Psoas muscle (tissue), 8 donors: ENCODE measurements around the gene TMEM231. TPM values are rescaled to one million over a fixed set of nuclear protein-coding genes. Genes with fewer than 3 reads are reported as not detected.
A peak's percentile ranks its signal among the peaks of the same experiment; 100 is the strongest.
"Not testable (repeated sequence)": the region's sequence is repeated elsewhere in the genome, so short reads cannot be mapped to it uniquely, and the experiment has no call there.

Experiments
- ATAC-seq, 4 donors: fragments of 200-7000 bp; cut with Tn5 transposase; one replicate each; pipeline ENCODE4 v1.9.1; 2020; ENCODE audit warnings: moderate library complexity in 3 of 4, mild to moderate bottlenecking in 2 of 4
- DNase-seq, 2 donors: peaks; one replicate each; pipeline ENCODE4 v3.0.0-alpha.2; 2020
- H3K27ac ChIP-seq: fragments of 200-600 bp; one replicate; pipeline ENCODE4 v1.8.0; 2022
- H3K27me3 ChIP-seq, 3 donors: fragments of 200-600 bp in 1 of 3; one replicate each; pipeline versions ENCODE4 v1.6.1 to v1.8.0; 2013 to 2022; ENCODE audit warnings: low read length in 2 of 3, mild to moderate bottlenecking in 2 of 3, moderate library complexity in 1 of 3; ENCODE audit not compliant: insufficient read depth in 3 of 3
- H3K36me3 ChIP-seq, 2 donors: fragments of 200-600 bp in 1 of 2; one replicate each; pipeline versions ENCODE4 v1.6.1 to v1.8.0; 2013 to 2022; ENCODE audit warnings: low read depth in 1 of 2, mild to moderate bottlenecking in 1 of 2, moderate library complexity in 1 of 2; ENCODE audit not compliant: insufficient read depth in 1 of 2
- H3K4me1 ChIP-seq: fragments of 200-600 bp; one replicate; pipeline ENCODE4 v1.8.0; 2022
- H3K4me3 ChIP-seq: fragments of 200-600 bp; one replicate; pipeline ENCODE4 v1.8.0; 2022; ENCODE audit warnings: mild to moderate bottlenecking
- H3K9me3 ChIP-seq: fragments of 200-600 bp; one replicate; pipeline ENCODE4 v1.8.0; 2022
- CTCF ChIP-seq: fragments of 200-600 bp; IDR thresholded peaks from one replicate; pipeline ENCODE4 v1.8.0; 2022; ENCODE audit warnings: antibody characterized with exemption
- WGBS, 3 donors: extraction: QIAGEN DNeasy Blood & Tissue Kit; methylation state at CpG; one replicate each; pipeline versions ENCODE4 v1.1.6 to v1.1.7; 2013; 5-methylcytosine and 5-hydroxymethylcytosine counted together
- intact Hi-C, 2 donors: fragments of 100-400 bp; cut with DNase I; formaldehyde crosslinking; loops; one replicate each; pipeline versions ENCODE4 v1.11.0 to v1.14.2; 2022
- polyA plus RNA-seq, 3 donors: library from polyadenylated mRNA; stranded (reverse); fragments of 200-250 nt; gene quantifications; one replicate each; pipeline ENCODE4 v1.2.3, GENCODE V29; 2013
- total RNA-seq, 4 donors: library from RNA; stranded (reverse); fragmentation: NEBNext Ultra II Directional in 2 of 4; extraction: Animal tissue kit (Norgen Biotek cat#: 25700) in 2 of 4; gene quantifications; one replicate each; pipeline versions ENCODE4 v1.2.1 to v1.2.4, GENCODE V29; 2021 to 2023
- donor health status: healthy with polysubstance abuse.
- donor health status: DM: no; HTN: no; CAD: no; lungs with moderate emphysema.
- donor health status: Bipolar disorder and iron deficiency.
- donor health status: healthy.
- donor health status: DM: yes; HTN: yes; CAD: no.
- donor health status: DM: no; HTN: no; CAD: no.
- donor health status: DM: no; HTN: no; CAD: no.
- donor health status: DM: yes; HTN: yes; CAD: no.

TMEM231 gene
- total and polyA plus RNA-seq, 7 donors, result 1.8 to 4.2 (median 2.4) TPM

- 67 to 76% (median 76%) methylated on average over 5 of the region's 5 CpGs for WGBS, 3 donors
- no peak overlapping the region for H3K4me3 ChIP-seq
- H3K9me3 ChIP-seq, result no peaks in the 10 kb centered on the region
- no peaks in the 10 kb centered on the region for H3K27me3 ChIP-seq
- no peaks in the 10 kb centered on the region for H3K4me1 ChIP-seq
- ATAC-seq, result no peak
- H3K27ac ChIP-seq, result no peak overlapping the region
- no peak for DNase-seq
- no peak for TF ChIP-seq CTCF
- H3K36me3 ChIP-seq, result no peaks in the 10 kb centered on the region
- intact Hi-C loops, result no loop called here
These were observed 54.7 kb downstream of the TMEM231 start for GRCh38 chr16:75501359-75501758.

- H3K9me3 ChIP-seq, H3K4me1 ChIP-seq, H3K4me3 ChIP-seq, H3K36me3 ChIP-seq, intact Hi-C loops, H3K27ac ChIP-seq: not testable (repeated sequence)
- WGBS, 3 donors, result 12 to 22% (median 22%) methylated on average over 5 to 11 of the region's 13 CpGs
- H3K27me3 ChIP-seq, result peaks cover 0 to 15% (median 0%) of the 10 kb centered on the region in 3 donors
- DNase-seq (peak; percentile 51 to 76), ATAC-seq (peak; percentile 86 to 94 (median 90))
These were observed 57.3 kb downstream of the TMEM231 start for GRCh38 chr16:75498605-75499322.

- intact Hi-C loops, result no loop called here
- WGBS, 3 donors, result 49 to 67% (median 52%) methylated on average over 4 of the region's 4 CpGs
- ATAC-seq (no peak), DNase-seq (no peak)
- Histone ChIP-seq H3K9me3 (no peaks in the 10 kb centered on the region), H3K4me3 (no peak overlapping the region), H3K4me1 (peaks cover 4% of the 10 kb centered on the region), H3K27ac (no peak overlapping the region), H3K36me3 (no peaks in the 10 kb centered on the region), H3K27me3 (peaks cover 0 to 25% (median 3%) of the 10 kb centered on the region in 3 donors)
- TF ChIP-seq CTCF, result no peak
These were observed 58.5 kb downstream of the TMEM231 start for GRCh38 chr16:75497558-75497957.

- H3K4me3 ChIP-seq, result peak within 1 kb of the TSS; percentile 45
- peak; percentile 13 to 52 (median 42) for ATAC-seq
- H3K36me3 ChIP-seq, result no peaks in the 10 kb centered on the region
- WGBS, 3 donors, result 3 to 5% (median 4%) methylated on average over 34 to 43 of the region's 43 CpGs
- H3K27ac ChIP-seq, result no peak within 1 kb of the TSS
- DNase-seq, result peak in 1 of 2 donors; percentile 33
- peaks cover 4% of the 10 kb centered on the region for H3K4me1 ChIP-seq
- H3K27me3 ChIP-seq, result peaks cover 0 to 25% (median 3%) of the 10 kb centered on the region in 3 donors
- TF ChIP-seq CTCF, result no peak
- intact Hi-C loops, result no loop called here
- H3K9me3 ChIP-seq, result no peaks in the 10 kb centered on the region
These were observed 60.9 kb downstream of the TMEM231 start, which contains the start of gene CHST6 for GRCh38 chr16:75495076-75495674. CHST6 (minus strand) TSS chr16:75495441; CDS start chr16:75479828, 15,613 bp downstream.

GRCh38 chr16:75494661-75495075 lies 61.4 kb downstream of the TMEM231 start:
- TF ChIP-seq CTCF, result no peak
- intact Hi-C loops, result no loop called here
- no peak overlapping the region for H3K27ac ChIP-seq
- DNase-seq, result no peak
- H3K27me3 ChIP-seq, result peaks cover 0 to 25% (median 3%) of the 10 kb centered on the region in 3 donors
- ATAC-seq, result peak in 1 of 4 donors; percentile 19
- H3K36me3 ChIP-seq, result no peaks in the 10 kb centered on the region
- WGBS, 3 donors, result 3 to 4% (median 3%) methylated on average over 26 of the region's 26 CpGs
- H3K4me3 ChIP-seq, result peak overlapping the region; percentile 45
- H3K9me3 ChIP-seq, result no peaks in the 10 kb centered on the region
- H3K4me1 ChIP-seq, result peaks cover 4% of the 10 kb centered on the region
